GM13977 (cell line): Measurements from ENCODE around the gene USO1.

ENCODE experiments used
- DNase-seq: peaks from one replicate; pipeline ENCODE4 v3.0.0; 2012; ENCODE audit warnings: low spot score
- CTCF ChIP-seq: IDR thresholded peaks from 2 replicates; pipeline ENCODE4 v1.5.1; 2012; ENCODE audit warnings: mild to moderate bottlenecking, control low read depth; ENCODE audit not compliant: insufficient read depth; ENCODE audit errors: extremely low read depth, missing control alignments
- in situ Hi-C: fragments of 300-500 bp; cut with MboI; formaldehyde crosslinking; loops from one replicate; pipeline ENCODE4 v1.12.0; 2022; ENCODE audit warnings: low sequenced_read_pairs, low pct_unique_long_range_greater_than_20kb, mixed read lengths, inconsistent platforms; ENCODE audit not compliant: unreplicated experiment

Gene USO1

GRCh38 chr4:75848891-75849290 lies 124.5 kb downstream of the USO1 start:
- TF ChIP-seq CTCF = no peak
- no peak for DNase-seq
- in situ Hi-C loops = no loop called here

- in situ Hi-C loops = no loop called here
- no peak for DNase-seq
- TF ChIP-seq CTCF = no peak
Measured at GRCh38 chr4:75849461-75849860, 125.1 kb downstream of the USO1 start.

- no peak for DNase-seq
- TF ChIP-seq CTCF = no peak
- in situ Hi-C loops = no loop called here
Measured at GRCh38 chr4:75858721-75859120, 134.3 kb downstream of the USO1 start.

- no peak for DNase-seq
- in situ Hi-C loops = no loop called here
- no peak for TF ChIP-seq CTCF
Measured at GRCh38 chr4:75860606-75861005, 136.2 kb downstream of the USO1 start.
